ENCODE measurements around the gene PHLDB3.

DNA sequence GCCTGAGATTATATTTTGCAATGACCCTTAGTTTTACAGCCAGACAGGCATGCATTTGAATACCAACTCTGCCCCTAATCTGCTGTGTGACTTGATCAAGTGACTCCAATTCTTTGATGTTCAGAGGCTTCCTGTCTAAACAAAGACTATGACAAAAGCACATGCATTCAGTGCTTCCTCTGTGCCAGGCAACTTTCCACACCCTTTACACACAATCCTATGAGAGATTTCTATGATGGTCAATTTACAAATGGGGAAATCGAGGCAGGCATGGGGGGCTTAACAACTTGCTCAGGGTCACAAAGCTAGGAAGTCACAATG, 35.4 kb downstream of the PHLDB3 start:
- TF ChIP-seq, protein P1, sequence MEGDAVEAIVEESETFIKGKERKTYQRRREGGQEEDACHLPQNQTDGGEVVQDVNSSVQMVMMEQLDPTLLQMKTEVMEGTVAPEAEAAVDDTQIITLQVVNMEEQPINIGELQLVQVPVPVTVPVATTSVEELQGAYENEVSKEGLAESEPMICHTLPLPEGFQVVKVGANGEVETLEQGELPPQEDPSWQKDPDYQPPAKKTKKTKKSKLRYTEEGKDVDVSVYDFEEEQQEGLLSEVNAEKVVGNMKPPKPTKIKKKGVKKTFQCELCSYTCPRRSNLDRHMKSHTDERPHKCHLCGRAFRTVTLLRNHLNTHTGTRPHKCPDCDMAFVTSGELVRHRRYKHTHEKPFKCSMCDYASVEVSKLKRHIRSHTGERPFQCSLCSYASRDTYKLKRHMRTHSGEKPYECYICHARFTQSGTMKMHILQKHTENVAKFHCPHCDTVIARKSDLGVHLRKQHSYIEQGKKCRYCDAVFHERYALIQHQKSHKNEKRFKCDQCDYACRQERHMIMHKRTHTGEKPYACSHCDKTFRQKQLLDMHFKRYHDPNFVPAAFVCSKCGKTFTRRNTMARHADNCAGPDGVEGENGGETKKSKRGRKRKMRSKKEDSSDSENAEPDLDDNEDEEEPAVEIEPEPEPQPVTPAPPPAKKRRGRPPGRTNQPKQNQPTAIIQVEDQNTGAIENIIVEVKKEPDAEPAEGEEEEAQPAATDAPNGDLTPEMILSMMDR (IDR thresholded peaks at IDR 0.05), result no peak
- TF ChIP-seq, protein P2, sequence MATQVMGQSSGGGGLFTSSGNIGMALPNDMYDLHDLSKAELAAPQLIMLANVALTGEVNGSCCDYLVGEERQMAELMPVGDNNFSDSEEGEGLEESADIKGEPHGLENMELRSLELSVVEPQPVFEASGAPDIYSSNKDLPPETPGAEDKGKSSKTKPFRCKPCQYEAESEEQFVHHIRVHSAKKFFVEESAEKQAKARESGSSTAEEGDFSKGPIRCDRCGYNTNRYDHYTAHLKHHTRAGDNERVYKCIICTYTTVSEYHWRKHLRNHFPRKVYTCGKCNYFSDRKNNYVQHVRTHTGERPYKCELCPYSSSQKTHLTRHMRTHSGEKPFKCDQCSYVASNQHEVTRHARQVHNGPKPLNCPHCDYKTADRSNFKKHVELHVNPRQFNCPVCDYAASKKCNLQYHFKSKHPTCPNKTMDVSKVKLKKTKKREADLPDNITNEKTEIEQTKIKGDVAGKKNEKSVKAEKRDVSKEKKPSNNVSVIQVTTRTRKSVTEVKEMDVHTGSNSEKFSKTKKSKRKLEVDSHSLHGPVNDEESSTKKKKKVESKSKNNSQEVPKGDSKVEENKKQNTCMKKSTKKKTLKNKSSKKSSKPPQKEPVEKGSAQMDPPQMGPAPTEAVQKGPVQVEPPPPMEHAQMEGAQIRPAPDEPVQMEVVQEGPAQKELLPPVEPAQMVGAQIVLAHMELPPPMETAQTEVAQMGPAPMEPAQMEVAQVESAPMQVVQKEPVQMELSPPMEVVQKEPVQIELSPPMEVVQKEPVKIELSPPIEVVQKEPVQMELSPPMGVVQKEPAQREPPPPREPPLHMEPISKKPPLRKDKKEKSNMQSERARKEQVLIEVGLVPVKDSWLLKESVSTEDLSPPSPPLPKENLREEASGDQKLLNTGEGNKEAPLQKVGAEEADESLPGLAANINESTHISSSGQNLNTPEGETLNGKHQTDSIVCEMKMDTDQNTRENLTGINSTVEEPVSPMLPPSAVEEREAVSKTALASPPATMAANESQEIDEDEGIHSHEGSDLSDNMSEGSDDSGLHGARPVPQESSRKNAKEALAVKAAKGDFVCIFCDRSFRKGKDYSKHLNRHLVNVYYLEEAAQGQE (IDR thresholded peaks at IDR 0.05; ENCODE audit: insufficient read depth in 1 of 2, low read depth in 2 of 2, low read length in 1 of 2), result no peak

Measured in Panc1 (cell line).